Right atrium auricular region (tissue), 2 donors: ENCODE results near the gene PGAM2. TPM values are rescaled to one million over a fixed set of nuclear protein-coding genes. Genes with fewer than 3 reads are reported as not detected.

Experiments used
- DNase-seq: peaks from one replicate; pipeline ENCODE4 v3.0.0-alpha.2; 2019; ENCODE audit warnings: low spot score
- H3K27ac ChIP-seq, 2 donors: fragments of 200-600 bp; sonication (generic); 1 replicate in 1 of 2; 2 replicates in 1 of 2; pipeline ENCODE4 v1.5.1; 2016 to 2019
- H3K27me3 ChIP-seq, 2 donors: fragments of 200-600 bp; sonication (generic); one replicate each; pipeline versions ENCODE4 v1.5.1 to v1.6.0; 2017 to 2019
- H3K36me3 ChIP-seq: fragments of 200-600 bp; sonication (generic); one replicate; pipeline ENCODE4 v1.5.1; 2016
- H3K4me1 ChIP-seq, 2 donors: fragments of 200-600 bp; sonication (generic); one replicate each; pipeline versions ENCODE4 v1.5.1 to v1.6.0; 2017 to 2019
- H3K4me3 ChIP-seq, 2 donors: fragments of 200-600 bp; sonication (generic); 1 replicate in 1 of 2; 2 replicates in 1 of 2; pipeline ENCODE4 v1.5.1; 2017 to 2019; ENCODE audit warnings: mild to moderate bottlenecking in 1 of 2, moderate library complexity in 1 of 2
- H3K9me3 ChIP-seq, 2 donors: fragments of 200-600 bp; sonication (generic); one replicate each; pipeline ENCODE4 v1.5.1; 2019
- total RNA-seq, 2 donors: library from RNA; depleted of rRNA; stranded (reverse); fragments of >200 nt; gene quantifications; one replicate each; pipeline ENCODE4 v1.1.0, GENCODE V29; 2016
- TF ChIP-seq, protein P1 (sequence below), 2 donors: fragments of 200-600 bp; sonication (generic); IDR thresholded peaks; one replicate each; pipeline ENCODE4 v1.5.1; 2019; ENCODE audit warnings: antibody characterized with exemption in 2 of 2

PGAM2 gene
- total RNA-seq, 2 donors from 2014 or later = 680 to 2,809 TPM

DNA sequence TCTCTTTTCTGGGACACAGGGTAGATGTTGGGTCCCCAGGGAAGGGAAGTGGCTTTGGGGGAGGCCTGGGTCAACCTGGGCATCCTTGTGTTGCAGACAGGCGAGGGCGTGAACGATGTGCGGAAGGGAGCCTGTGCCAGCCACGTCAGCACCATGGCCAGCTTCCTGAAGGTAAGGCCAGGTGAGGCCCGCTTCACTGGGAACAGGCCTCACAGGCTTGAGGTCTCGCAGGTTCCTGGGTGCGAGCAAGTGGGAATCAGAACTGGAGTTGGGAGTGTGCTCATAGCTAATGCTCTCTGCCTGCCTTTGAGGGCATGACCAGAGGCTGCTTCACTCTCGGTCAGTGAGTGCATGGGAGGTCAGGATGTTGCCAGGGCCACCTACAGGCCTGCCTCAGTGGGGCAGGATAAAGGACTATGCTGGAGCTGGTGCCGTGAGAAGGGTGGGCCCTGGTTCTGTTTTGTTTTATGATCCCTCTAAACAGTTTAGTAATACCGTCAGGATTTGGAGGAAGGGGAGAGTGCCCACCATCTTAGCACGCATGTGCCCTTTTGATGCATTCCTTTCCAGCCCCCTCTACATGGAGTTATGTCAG lies 12.5 kb downstream of the PGAM2 start:
- no peaks in the 10 kb centered on the region for H3K27me3 ChIP-seq
- no peaks in the 10 kb centered on the region for H3K9me3 ChIP-seq
- TF ChIP-seq, protein P1, sequence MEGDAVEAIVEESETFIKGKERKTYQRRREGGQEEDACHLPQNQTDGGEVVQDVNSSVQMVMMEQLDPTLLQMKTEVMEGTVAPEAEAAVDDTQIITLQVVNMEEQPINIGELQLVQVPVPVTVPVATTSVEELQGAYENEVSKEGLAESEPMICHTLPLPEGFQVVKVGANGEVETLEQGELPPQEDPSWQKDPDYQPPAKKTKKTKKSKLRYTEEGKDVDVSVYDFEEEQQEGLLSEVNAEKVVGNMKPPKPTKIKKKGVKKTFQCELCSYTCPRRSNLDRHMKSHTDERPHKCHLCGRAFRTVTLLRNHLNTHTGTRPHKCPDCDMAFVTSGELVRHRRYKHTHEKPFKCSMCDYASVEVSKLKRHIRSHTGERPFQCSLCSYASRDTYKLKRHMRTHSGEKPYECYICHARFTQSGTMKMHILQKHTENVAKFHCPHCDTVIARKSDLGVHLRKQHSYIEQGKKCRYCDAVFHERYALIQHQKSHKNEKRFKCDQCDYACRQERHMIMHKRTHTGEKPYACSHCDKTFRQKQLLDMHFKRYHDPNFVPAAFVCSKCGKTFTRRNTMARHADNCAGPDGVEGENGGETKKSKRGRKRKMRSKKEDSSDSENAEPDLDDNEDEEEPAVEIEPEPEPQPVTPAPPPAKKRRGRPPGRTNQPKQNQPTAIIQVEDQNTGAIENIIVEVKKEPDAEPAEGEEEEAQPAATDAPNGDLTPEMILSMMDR (IDR thresholded peaks at IDR 0.05) = no peak
- no peak overlapping the region for H3K4me3 ChIP-seq
- DNase-seq = no peak
- H3K27ac ChIP-seq = no peak overlapping the region
- peaks cover 0 to 11% of the 10 kb centered on the region in 2 donors for H3K4me1 ChIP-seq
- H3K36me3 ChIP-seq = peaks cover 65% of the 10 kb centered on the region

DNA sequence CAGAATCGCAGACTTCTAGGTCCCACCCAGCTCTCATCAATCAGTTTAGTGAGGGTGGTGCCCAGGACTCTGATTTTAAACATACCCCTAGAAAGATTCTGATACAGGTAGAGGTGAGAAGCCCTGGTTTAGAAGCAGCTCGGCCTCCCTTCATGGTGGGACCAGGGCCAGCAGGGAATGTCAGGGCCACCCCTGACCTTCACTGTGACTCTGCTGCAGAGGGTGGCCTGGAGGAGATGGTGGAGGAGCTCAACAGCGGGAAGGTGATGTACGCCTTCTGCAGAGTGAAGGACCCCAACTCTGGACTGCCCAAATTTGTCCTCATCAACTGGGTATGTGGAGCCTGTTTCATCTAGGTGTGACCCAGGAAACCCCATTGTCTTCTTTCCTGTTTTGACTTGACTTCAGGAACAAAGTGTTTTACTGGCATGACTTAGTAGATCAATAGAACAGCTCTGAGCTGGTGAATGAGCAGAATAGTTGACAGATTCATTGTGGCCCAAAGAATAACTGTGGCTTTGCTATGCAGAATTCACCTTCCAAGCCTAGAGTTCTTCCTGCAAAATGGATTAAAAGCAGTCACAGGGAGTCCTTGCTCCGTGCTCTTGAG lies 13.7 kb downstream of the PGAM2 start:
- Histone ChIP-seq H3K36me3 (peaks cover 56% of the 10 kb centered on the region), H3K4me1 (peaks cover 0 to 20% of the 10 kb centered on the region in 2 donors), H3K27ac (no peak overlapping the region), H3K27me3 (no peaks in the 10 kb centered on the region), H3K4me3 (no peak overlapping the region), H3K9me3 (no peaks in the 10 kb centered on the region)
- DNase-seq = no peak
- TF ChIP-seq, protein P1 (IDR thresholded peaks at IDR 0.05) = no peak

- no peak for DNase-seq
- TF ChIP-seq, protein P1 (IDR thresholded peaks at IDR 0.05) = no peak
- no peaks in the 10 kb centered on the region for H3K9me3 ChIP-seq
- H3K27ac ChIP-seq = no peak overlapping the region
- H3K4me3 ChIP-seq = no peak overlapping the region
- H3K27me3 ChIP-seq = no peaks in the 10 kb centered on the region
- H3K36me3 ChIP-seq = peaks cover 53% of the 10 kb centered on the region
- peaks cover 0 to 26% of the 10 kb centered on the region in 2 donors for H3K4me1 ChIP-seq
Observed at GRCh38 chr7:44050915-44051560, 14.3 kb downstream of the PGAM2 start.

- H3K4me1 ChIP-seq = peaks cover 0 to 34% of the 10 kb centered on the region in 2 donors
- H3K36me3 ChIP-seq = peaks cover 52% of the 10 kb centered on the region
- no peak overlapping the region for H3K27ac ChIP-seq
- no peak overlapping the region for H3K4me3 ChIP-seq
- no peaks in the 10 kb centered on the region for H3K27me3 ChIP-seq
- no peaks in the 10 kb centered on the region for H3K9me3 ChIP-seq
- no peak for DNase-seq
- TF ChIP-seq, protein P1 (IDR thresholded peaks at IDR 0.05) = no peak
Observed at GRCh38 chr7:44050121-44050914, 15.0 kb downstream of the PGAM2 start.

DNA sequence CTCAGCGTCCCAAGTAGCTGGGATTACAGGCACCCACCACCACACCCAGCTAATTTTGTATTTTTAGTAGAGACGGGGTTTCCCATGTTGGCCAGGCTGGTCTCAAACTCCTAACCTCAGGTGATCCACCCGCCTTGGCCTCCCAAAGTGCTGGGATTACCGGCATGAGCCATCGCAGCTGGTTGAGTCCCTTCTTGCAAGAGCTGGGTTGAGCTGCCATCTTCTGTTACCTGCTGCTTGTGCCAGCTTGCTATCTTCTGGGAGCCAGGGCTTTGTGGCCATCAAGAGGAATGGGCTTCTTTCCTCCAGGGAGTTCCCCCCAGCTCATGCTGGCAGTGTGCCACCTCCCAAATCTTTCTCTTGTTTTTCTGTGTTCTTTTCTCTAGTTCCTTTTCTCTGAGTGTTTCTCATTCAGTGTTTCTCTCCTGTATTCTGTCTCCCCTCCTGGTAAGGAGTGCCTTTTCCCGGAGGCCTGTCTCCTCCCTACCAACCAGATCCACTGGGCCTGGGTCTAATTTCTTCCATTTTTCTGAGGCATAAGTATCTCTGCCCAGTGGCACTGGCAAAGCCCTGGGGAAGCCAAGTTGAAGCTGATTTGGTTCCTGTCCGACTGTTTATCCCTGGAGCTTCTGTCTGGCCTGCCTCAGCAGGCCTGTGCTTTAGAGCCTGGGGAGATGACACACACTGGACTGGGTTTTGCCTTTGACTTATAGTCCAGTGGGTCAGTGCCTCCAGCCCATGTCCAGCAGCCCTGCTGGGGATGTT lies 17.2 kb downstream of the PGAM2 start:
- H3K27me3 ChIP-seq = no peaks in the 10 kb centered on the region
- DNase-seq = no peak
- no peaks in the 10 kb centered on the region for H3K9me3 ChIP-seq
- H3K27ac ChIP-seq = no peak overlapping the region
- TF ChIP-seq, protein P1 (IDR thresholded peaks at IDR 0.05) = no peak
- H3K4me3 ChIP-seq = no peak overlapping the region
- peaks cover 43% of the 10 kb centered on the region for H3K36me3 ChIP-seq
- H3K4me1 ChIP-seq = peaks cover 0 to 40% of the 10 kb centered on the region in 2 donors
